Kidney glomerular epithelial cell (primary cell): ENCODE results near the gene GTF3C2.
"Not testable (repeated sequence)": the region's sequence is repeated elsewhere in the genome, so short reads cannot be mapped to it uniquely, and the experiment has no call there.

ENCODE experiments used
- DNase-seq: peaks from one replicate; lab custom pipeline; 2025; lab: John Stamatoyannopoulos, UW

Gene GTF3C2

GRCh38 chr2:27322301-27322765 is 34.2 kb downstream of the GTF3C2 start:
- no peak for DNase-seq

- DNase-seq: peak; percentile 97
These were observed 35.5 kb downstream of the GTF3C2 start for GRCh38 chr2:27320958-27321543.

- not testable (repeated sequence) for DNase-seq
These were observed 36.7 kb downstream of the GTF3C2 start for GRCh38 chr2:27319839-27320238.

GRCh38 chr2:27316655-27317412 is 39.7 kb downstream of the GTF3C2 start:
- DNase-seq: no peak

- no peak for DNase-seq
These were observed 41.4 kb downstream of the GTF3C2 start for GRCh38 chr2:27315122-27315521.

- no peak for DNase-seq
These were observed 41.9 kb downstream of the GTF3C2 start for GRCh38 chr2:27314709-27315108.

DNA sequence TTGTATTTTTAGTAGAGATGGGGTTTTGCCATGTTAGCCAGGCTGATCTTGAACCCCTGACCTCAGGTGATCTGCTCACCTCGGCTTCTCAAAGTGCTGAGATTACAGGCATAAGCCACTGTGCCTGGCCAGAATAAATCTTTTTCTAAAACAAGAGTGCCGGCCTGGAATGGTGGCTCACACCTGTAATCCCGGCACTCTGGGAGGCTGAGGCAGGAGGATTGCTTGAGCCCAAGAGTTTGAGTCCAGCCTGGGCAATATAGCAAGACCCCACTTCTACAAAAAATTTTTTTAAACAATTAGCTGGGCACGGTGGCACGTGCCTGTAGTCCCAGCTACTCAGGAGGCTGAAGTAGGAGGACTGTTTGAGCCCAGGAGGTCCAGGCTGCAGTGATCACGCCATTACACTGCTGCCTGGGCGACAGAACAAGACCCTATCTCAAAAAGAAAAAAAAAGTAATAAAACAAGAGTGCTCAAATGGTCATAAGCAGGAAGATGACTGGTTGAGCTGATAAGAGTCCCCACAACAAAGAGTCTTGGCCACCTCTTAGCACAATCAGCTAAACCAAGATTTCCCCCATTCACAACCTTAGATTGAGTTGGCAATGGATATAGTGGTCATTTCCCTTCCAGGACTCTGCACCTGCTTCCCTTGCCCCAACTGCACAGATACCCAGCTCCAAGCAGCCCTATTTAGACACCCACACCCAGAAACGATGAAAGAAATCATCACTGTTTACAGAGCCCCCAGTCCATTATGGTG is 42.5 kb downstream of the GTF3C2 start:
- DNase-seq: no peak

DNA sequence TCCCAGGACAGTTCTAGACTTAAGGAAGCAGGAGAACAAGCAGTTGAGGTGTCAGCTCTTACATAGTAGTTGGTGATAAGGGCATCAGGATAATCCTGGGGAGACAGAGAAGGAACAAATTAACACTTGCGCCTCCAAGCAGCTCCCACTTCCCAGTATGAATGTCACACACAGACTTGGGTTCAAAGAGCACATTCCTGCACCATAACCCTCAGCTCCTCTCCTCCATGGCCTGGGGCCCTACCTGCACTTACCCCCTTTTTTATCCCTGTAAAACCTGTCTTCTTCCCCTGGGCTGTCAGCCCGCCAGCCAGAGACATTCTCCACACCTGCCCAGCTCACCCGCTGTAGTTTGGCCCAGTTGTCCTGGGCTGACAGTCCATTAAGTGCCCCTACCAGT is 44.4 kb downstream of the GTF3C2 start:
- no peak for DNase-seq

DNA sequence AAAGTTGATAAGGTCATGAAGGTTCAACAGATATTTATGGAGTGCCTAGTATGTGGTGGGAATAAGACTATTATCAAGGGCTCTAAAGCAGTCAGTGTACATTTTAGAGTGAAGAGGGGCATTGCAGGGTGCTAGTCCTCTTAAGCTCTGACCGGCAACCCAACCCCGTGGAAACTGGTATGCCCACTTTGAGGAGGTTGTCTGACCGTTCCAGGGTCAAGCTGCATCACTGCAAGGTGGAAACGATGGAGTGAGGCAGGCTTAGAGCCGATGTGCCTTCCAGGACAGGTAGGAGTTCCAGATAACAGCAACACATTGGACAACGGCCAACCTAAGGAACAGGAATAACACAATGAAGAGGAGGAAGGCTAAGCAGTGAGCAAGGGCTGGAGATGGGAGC is 46.9 kb downstream of the GTF3C2 start:
- no peak for DNase-seq

GRCh38 chr2:27308359-27308881 is 48.1 kb downstream of the GTF3C2 start, which contains the start of gene UCN:
UCN (minus strand) TSS chr2:27308445; CDS start chr2:27307895, 550 bp downstream.
- no peak for DNase-seq

DNA sequence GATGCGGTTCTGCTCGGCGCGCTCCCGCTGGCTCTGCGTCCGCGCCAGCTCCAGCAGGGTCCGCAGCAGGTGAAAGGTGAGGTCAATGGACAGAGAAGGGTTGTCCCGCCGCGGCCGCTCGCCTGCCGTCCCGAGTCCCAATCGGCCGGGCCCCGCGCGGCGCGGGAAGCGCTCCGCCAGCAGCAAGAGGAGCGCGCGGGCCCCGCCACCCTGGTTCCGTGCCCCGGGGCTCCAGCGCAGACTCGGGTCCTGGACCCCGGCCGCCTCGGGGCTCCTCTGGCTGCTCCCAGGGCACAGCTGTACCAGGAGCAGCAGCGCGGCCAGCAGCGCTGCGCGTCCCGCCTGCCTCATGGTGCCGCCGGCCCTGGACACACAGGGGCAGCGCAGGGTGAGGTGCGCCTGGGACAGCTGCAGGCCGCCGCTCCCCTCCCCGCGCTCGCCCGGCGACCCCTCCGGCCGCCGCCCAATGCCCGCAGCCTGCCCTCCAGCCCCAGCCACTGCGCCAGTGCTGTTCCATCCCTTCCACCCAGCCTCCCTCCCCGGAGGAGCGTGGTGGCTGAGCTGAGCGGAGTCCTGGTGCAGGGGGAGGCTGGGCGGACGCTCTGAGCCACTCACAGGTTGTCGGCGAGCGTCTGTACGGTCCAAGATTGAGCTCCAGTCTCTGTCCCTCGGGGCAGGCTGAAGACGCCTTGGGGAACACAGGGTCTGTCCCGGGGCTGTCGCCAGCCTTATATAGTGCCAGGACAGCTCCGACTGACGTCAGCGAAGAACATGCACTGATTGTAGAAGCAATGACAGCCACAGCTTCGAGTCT is 48.8 kb downstream of the GTF3C2 start:
- no peak for DNase-seq

- DNase-seq: no peak
These were observed 49.3 kb downstream of the GTF3C2 start for GRCh38 chr2:27307287-27307544.

DNA sequence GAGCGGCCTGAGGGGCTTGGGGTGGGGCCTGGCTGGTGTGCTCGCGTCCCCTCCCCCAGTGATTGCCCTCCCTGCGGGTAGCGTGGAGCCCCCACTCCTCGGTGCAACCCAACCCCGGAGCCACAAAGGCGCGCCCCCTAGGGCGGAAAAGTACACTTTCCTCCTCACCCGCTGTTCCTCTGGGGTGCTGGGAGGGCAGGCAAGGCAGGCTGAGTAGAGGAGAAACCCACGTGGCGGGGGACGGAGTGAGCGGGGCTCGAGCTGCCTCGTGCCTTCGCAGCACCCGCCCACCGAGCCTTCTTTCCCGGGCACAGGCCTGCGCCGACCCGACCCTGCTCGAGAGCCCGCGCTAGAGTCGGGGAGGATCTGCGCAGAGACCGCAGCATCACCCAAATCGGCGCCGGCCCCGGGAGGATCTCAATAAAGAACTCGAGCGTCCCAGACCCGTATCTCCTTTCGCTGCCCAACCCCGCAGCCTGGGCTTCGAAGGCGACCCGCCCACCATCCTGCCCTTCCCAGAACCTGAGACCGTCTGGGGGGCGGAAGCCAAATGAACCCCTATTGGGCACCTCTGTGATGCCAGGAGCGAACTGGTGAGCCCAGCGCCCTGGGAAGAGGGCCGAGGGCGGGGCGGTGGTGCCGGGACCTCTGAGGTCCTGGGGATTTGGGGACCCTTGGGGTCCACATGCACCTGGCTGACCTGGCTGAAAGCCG is 49.8 kb downstream of the GTF3C2 start:
- DNase-seq: no peak

DNA sequence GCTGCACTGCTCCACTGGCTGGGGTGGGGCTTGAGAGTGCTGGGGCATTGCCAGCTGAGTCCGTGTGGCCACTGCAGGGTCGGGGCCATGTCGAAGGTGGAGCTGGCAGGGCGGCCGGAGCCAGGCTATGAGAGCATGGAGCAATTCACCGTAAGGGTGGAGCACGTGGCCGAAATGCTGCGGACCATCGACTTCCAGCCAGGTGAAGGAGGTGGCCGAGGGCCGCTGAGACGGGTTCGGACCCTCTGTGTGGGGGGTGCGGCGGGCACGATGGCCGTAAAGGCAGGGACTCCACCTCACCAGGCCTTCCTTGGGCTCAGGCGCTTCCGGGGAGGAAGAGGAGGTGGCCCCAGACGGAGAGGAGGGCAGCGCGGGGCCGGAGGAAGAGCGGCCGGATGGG is 50.4 kb downstream of the GTF3C2 start:
- no peak for DNase-seq

DNA sequence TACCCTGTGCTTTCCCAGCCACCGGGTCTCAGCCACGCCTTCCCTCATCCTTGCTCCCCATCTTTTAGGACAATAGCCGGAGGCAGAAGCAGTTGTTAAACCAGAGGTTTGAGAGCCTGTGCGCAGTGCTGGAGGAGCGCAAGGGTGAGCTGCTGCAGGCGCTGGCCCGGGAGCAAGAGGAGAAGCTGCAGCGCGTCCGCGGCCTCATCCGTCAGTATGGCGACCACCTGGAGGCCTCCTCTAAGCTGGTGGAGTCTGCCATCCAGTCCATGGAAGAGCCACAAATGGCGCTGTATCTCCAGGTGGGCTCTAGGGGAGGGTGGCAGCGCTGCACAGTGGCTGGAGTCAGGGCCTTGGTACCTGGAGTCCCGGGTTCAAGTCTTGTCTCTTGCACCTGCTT is 51.0 kb downstream of the GTF3C2 start:
- DNase-seq: no peak

DNA sequence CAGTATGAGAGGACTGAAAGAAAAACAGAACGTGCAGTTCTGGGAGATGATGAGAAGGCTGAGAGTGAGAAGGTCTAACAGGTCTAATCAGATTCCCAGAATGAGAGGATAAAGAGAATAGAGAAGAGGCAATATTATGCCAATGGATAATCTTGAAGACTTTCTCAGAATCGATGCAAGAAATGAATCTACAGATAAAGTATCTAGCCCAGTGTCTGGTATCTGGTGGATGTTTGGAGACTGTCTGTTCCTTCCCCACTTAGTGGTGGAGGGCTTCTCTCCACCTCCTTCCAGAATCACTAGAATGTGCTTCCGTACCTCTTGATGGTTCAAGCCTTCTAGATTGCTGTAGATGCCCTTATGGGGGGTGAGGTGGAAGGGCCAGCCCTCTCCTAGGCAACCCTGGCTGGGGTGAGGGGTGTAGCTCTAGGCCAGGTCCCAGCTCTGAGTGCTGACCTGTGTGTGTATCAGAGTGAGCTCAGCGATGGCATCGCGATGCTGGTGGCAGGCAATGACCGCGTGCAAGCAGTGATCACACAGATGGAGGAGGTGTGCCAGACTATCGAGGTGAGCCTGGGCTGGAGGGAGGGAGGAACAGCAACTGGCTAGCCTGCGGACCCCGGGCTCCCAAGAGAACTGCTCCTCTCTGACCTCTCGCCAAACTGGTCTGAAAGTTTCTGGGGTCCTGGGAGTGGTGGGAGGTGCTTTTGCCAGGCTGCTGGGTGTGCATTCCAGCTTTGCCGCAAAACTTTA is 51.9 kb downstream of the GTF3C2 start:
- no peak for DNase-seq

DNA sequence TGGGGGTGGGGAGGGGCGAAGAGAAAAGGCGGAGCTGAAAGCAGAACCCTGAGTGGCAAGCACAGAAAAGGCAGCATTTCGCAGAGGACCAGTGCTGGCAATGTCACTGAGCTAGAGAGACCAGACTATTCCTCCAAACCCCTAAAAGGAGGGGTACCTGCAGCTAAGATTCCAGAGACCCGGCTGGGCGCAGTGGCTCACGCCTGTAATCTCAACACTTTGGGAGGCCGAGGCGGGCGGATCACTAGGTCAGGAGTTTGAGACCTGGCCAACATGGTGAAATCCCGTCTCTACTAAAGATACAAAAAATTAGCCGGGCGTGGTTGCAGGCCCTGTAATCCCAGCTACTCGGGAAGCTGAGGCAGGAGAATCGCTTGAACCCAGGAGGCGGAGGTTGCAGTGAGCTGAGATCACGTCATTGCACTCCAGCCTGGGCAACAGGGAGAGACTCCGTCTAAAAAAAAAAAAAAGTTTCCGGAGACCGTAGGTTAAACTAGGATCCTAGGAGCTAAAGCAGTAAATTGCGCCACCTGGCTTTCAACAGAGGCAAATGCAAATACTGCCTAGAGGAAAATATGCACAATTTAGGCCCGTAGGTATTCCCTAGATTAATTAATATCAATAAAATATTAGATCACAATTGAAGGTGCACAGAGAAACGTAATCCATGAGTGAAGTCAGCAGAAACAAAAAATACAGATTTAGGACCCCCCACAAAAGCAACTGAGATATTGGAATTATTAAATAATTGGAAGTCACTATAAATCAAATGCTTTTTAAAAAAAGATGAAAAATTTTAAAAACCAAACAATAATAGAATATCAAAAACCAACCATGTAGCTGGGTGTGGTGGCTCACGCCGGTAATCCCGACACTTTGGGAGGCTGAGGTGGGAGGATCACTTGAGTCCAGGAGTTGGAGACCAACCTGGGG is 53.2 kb downstream of the GTF3C2 start:
- DNase-seq: peak; percentile 59

- DNase-seq: not testable (repeated sequence)
These were observed 56.0 kb downstream of the GTF3C2 start for GRCh38 chr2:27300606-27301005.

DNA sequence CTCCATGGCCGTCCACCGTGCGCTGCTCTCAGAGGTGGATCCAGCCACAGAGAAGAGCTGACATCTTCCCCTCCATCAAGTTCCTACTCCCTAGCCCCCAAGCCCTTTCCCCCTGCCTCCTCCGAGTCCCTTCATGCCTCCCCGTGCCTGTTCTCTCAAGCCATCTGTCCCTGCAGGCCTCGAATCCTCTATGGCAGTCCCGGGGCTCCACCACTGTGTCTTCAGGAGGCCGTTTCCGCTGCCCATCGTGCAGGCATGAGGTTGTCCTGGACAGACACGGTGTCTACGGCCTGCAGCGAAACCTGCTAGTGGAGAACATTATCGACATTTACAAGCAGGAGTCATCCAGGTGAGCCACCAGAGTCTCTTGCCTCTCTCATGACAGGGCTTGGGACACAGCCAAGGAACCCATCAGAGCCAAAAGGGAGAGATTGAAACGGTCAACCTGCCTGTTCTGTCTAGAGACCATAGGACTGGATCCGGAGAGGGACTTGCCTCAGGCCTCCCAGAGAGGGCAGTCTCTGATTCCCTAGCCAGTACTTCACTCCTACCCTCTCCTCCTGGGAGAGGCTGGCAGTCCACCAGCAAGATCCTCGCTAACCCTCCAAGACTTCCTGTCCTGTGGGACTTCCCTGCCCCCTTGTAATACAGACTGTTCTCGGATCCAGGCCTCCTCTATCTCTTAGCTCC is 58.0 kb downstream of the GTF3C2 start:
- DNase-seq: no peak
